Myocyte (in vitro differentiated cells): Measurements from ENCODE around the gene PCDHA7. TPM values are rescaled to one million over a fixed set of nuclear protein-coding genes. Genes with fewer than 3 reads are reported as not detected.
A peak's percentile ranks its signal among the peaks of the same experiment; 100 is the strongest.
"Not testable (repeated sequence)": the region's sequence is repeated elsewhere in the genome, so short reads cannot be mapped to it uniquely, and the experiment has no call there.

Experiments
- DNase-seq: peaks from one replicate; pipeline ENCODE4 v3.0.0-alpha.2; 2012; ENCODE audit warnings: low read depth
- polyA plus RNA-seq: library from polyadenylated mRNA; unstranded; fragments of >200 nt; gene quantifications from one replicate; pipeline ENCODE4 v1.2.1, GENCODE V29; 2012; ENCODE audit warnings: missing spikeins
- total RNA-seq: library from RNA; depleted of rRNA; stranded (reverse); fragments of >200 nt; gene quantifications from 2 replicates; pipeline ENCODE4 v1.2.3, GENCODE V29; 2014

PCDHA7 gene
- total RNA-seq, result 0.36 and 0.48 TPM in 2 replicates
- 0.18 TPM for polyA plus RNA-seq

GRCh38 chr5:140833993-140834392 lies at the start of gene PCDHA7:
Gene PCDHA7 (plus strand): TSS chr5:140834269. CDS start chr5:140834384, 115 bp downstream.
- DNase-seq, result peak; percentile 20

- DNase-seq, result no peak
Observed at GRCh38 chr5:140785905-140786686, 48.0 kb upstream of the PCDHA7 start, which contains the start of gene PCDHA1. Gene PCDHA1 (plus strand): TSS chr5:140786140.

GRCh38 chr5:140787422-140787821 lies 46.6 kb upstream of the PCDHA7 start:
- not testable (repeated sequence) for DNase-seq

- not testable (repeated sequence) for DNase-seq
Observed at GRCh38 chr5:140787849-140788504, 46.1 kb upstream of the PCDHA7 start.

- DNase-seq, result no peak
Observed at GRCh38 chr5:140791089-140791488, 43.0 kb upstream of the PCDHA7 start.

GRCh38 chr5:140794595-140795258 lies 39.3 kb upstream of the PCDHA7 start, which contains the start of gene PCDHA2:
Gene PCDHA2 (plus strand): TSS chr5:140794852.
- no peak for DNase-seq

GRCh38 chr5:140795259-140795641 lies 38.8 kb upstream of the PCDHA7 start:
- no peak for DNase-seq

- DNase-seq, result not testable (repeated sequence)
Observed at GRCh38 chr5:140796072-140796717, 37.9 kb upstream of the PCDHA7 start.

GRCh38 chr5:140796718-140797095 lies 37.4 kb upstream of the PCDHA7 start:
- no peak for DNase-seq

- peak; percentile 25 for DNase-seq
Observed at GRCh38 chr5:140800816-140801493, 33.1 kb upstream of the PCDHA7 start, which contains the start of gene PCDHA3. Gene PCDHA3 (plus strand): TSS chr5:140801057.

- peak; percentile 5 for DNase-seq
Observed at GRCh38 chr5:140801494-140801841, 32.6 kb upstream of the PCDHA7 start.

- not testable (repeated sequence) for DNase-seq
Observed at GRCh38 chr5:140802381-140802780, 31.7 kb upstream of the PCDHA7 start.

- no peak for DNase-seq
Observed at GRCh38 chr5:140802781-140803271, 31.2 kb upstream of the PCDHA7 start.

- DNase-seq, result peak; percentile 51
Observed at GRCh38 chr5:140806834-140807775, 27.0 kb upstream of the PCDHA7 start, which contains the start of gene PCDHA4. Gene PCDHA4 (plus strand): TSS chr5:140807068.

- not testable (repeated sequence) for DNase-seq
Observed at GRCh38 chr5:140808241-140808888, 25.7 kb upstream of the PCDHA7 start.

- DNase-seq, result no peak
Observed at GRCh38 chr5:140808889-140809291, 25.2 kb upstream of the PCDHA7 start.

GRCh38 chr5:140821375-140822280 lies 12.4 kb upstream of the PCDHA7 start, which contains the start of gene PCDHA5:
Gene PCDHA5 (plus strand): TSS chr5:140821613.
- peak; percentile 16 for DNase-seq

GRCh38 chr5:140822281-140822629 lies 11.8 kb upstream of the PCDHA7 start:
- DNase-seq, result no peak
